Gastroesophageal sphincter (tissue), 4 donors: ENCODE results near the gene BTRC. TPM values are rescaled to one million over a fixed set of nuclear protein-coding genes. Genes with fewer than 3 reads are reported as not detected.

Experiments
- ATAC-seq: fragments of 150-250 bp; one replicate; pipeline ENCODE4 v1.9.1; 2016; ENCODE audit warnings: mild to moderate bottlenecking, moderate library complexity
- H3K27ac ChIP-seq, 4 donors: fragments of 200-600 bp; sonication (generic) in 3 of 4; 1 replicate in 3 of 4; 2 replicates in 1 of 4; pipeline ENCODE4 v1.5.1; 2016 to 2019
- H3K27me3 ChIP-seq: fragments of 200-600 bp; sonication (generic); one replicate; pipeline ENCODE4 v1.5.1; 2019
- H3K36me3 ChIP-seq, 2 donors: fragments of 200-600 bp; sonication (generic); one replicate each; pipeline ENCODE4 v1.5.1; 2019; ENCODE audit warnings: control low read depth in 1 of 2
- H3K4me1 ChIP-seq, 3 donors: fragments of 200-600 bp; sonication (generic); 1 replicate in 2 of 3; 2 replicates in 1 of 3; pipeline ENCODE4 v1.5.1; 2016 to 2019; ENCODE audit warnings: control low read depth in 2 of 3
- H3K4me3 ChIP-seq, 2 donors: fragments of 200-600 bp; sonication (generic); one replicate each; pipeline ENCODE4 v1.5.1; 2019; ENCODE audit warnings: mild to moderate bottlenecking in 1 of 2, moderate library complexity in 1 of 2
- H3K9me3 ChIP-seq, 3 donors: fragments of 200-600 bp; sonication (generic); one replicate each; pipeline ENCODE4 v1.5.1; 2017 to 2019; ENCODE audit warnings: control low read depth in 2 of 3
- EP300 ChIP-seq: sonication (generic); formaldehyde crosslinking; IDR thresholded peaks from one replicate; pipeline ENCODE4 v1.6.1; 2017; ENCODE audit warnings: antibody characterized with exemption, mild to moderate bottlenecking
- POLR2A ChIP-seq, 2 donors: fragments of 450-650 bp; IDR thresholded peaks; one replicate each; pipeline ENCODE4 v1.6.1; 2017; ENCODE audit warnings: antibody characterized with exemption in 2 of 2, mild to moderate bottlenecking in 2 of 2, moderate library complexity in 1 of 2
- POLR2AphosphoS5 ChIP-seq: sonication (generic); formaldehyde crosslinking; IDR thresholded peaks from one replicate; pipeline ENCODE4 v1.6.1; 2017; ENCODE audit warnings: antibody characterized with exemption
- WGBS, 2 donors: methylation state at CpG; one replicate each; pipeline ENCODE4 v1.1.5; 2018; ENCODE audit warnings: low coverage in 1 of 2; 5-methylcytosine and 5-hydroxymethylcytosine counted together
- total RNA-seq, 4 donors: library from RNA; depleted of rRNA; stranded (reverse); fragments of >200 nt; gene quantifications; one replicate each; pipeline ENCODE4 v1.1.0, GENCODE V29; 2016
- TF ChIP-seq, protein P1 (sequence below), 4 experiments: fragments of 200-600 bp in 2 of 4; fragments of 450-650 bp in 2 of 4; sonication (generic) in 1 of 4; IDR thresholded peaks; one replicate each; pipeline ENCODE4 v1.5.1; 2017 to 2019; ENCODE audit warnings: antibody characterized with exemption in 4 of 4, mild to moderate bottlenecking in 2 of 4, moderate library complexity in 2 of 4

Gene BTRC
- total RNA-seq, 4 donors from 2014 or later, result 9.0 to 15.6 (median 14.1) TPM

DNA sequence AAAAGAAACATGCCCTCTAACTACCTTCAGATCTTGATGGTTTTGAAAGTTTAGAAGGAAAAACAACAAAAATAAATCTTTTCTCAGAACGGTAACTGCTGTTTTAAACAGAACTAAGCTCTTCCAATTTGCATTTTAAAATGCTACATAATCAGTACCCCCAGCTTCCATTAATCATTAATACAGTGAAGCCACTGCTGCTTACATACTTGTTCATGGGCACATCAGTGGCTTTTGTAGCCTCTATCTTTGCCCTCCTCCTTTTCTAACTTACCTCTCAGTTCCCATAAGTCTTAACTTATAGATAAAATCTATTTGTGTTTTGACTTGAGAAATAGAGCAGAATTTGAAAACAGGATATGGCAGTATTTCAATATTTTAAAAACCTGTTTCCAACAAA is 125.0 kb downstream of the BTRC start:
- Histone ChIP-seq H3K9me3 (no peaks in the 10 kb centered on the region), H3K27ac (no peak overlapping the region), H3K4me1 (no peaks in the 10 kb centered on the region), H3K36me3 (peaks cover 3 to 27% of the 10 kb centered on the region in 2 donors), H3K4me3 (no peak overlapping the region), H3K27me3 (no peaks in the 10 kb centered on the region)
- 40 to 43% methylated on average over 1 of the region's 1 CpG for WGBS, 2 donors
- no peak for ATAC-seq
- TF ChIP-seq POLR2A (IDR thresholded peaks at IDR 0.05) (no peak), POLR2AphosphoS5 (no peak), EP300 (no peak)
- TF ChIP-seq, protein P1, sequence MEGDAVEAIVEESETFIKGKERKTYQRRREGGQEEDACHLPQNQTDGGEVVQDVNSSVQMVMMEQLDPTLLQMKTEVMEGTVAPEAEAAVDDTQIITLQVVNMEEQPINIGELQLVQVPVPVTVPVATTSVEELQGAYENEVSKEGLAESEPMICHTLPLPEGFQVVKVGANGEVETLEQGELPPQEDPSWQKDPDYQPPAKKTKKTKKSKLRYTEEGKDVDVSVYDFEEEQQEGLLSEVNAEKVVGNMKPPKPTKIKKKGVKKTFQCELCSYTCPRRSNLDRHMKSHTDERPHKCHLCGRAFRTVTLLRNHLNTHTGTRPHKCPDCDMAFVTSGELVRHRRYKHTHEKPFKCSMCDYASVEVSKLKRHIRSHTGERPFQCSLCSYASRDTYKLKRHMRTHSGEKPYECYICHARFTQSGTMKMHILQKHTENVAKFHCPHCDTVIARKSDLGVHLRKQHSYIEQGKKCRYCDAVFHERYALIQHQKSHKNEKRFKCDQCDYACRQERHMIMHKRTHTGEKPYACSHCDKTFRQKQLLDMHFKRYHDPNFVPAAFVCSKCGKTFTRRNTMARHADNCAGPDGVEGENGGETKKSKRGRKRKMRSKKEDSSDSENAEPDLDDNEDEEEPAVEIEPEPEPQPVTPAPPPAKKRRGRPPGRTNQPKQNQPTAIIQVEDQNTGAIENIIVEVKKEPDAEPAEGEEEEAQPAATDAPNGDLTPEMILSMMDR (IDR thresholded peaks at IDR 0.05), result no peak

DNA sequence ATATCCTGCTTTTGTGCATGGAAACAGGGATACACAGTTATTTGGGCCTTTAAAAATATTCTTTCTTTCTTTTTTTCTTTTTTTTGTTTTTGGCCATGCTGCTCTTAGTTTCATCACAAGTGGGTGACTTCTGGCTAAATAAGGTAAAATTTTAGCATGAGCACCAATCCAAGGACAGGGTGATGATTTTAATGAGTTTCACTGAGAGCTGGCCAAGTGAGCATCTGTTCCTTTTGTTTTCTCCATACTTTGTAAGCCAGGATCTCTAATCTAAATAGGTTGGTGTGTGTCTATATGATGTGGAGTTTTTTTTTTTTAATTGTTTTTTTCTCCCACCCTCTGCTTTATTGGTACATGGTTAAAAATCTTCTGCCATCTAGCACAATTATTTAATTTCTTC is 127.3 kb downstream of the BTRC start:
- Histone ChIP-seq H3K4me3 (no peak overlapping the region), H3K36me3 (peaks cover 3 to 27% of the 10 kb centered on the region in 2 donors), H3K27me3 (no peaks in the 10 kb centered on the region), H3K27ac (no peak overlapping the region), H3K9me3 (no peaks in the 10 kb centered on the region), H3K4me1 (no peaks in the 10 kb centered on the region)
- no peak for TF ChIP-seq POLR2A (IDR thresholded peaks at IDR 0.05)
- TF ChIP-seq, protein P1 (IDR thresholded peaks at IDR 0.05), result no peak
- TF ChIP-seq EP300, result no peak
- TF ChIP-seq POLR2AphosphoS5, result no peak
- ATAC-seq, result no peak

DNA sequence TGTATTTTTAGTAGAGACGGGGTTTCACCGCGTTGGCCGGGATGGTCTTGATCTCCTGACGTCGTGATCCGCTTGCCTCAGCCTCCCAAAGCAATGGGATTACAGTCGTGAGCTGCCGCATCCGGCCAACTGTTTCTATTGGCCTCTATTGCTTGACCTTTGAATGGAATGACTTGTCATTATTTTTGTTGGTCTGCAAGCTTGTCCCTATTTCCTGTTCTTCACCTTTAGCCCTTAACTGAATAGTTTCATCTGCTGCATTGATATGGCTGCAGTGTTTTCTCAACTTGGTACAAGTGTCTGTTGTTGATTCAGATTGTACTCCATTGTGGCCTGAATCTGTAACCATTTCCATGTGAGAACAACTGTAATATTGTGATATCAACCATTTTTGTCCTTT is 128.6 kb downstream of the BTRC start:
- Histone ChIP-seq H3K4me1 (no peaks in the 10 kb centered on the region), H3K9me3 (no peaks in the 10 kb centered on the region), H3K27me3 (no peaks in the 10 kb centered on the region), H3K27ac (no peak overlapping the region), H3K4me3 (no peak overlapping the region), H3K36me3 (peaks cover 3 to 24% of the 10 kb centered on the region in 2 donors)
- TF ChIP-seq EP300, result no peak
- TF ChIP-seq POLR2AphosphoS5, result no peak
- no peak for TF ChIP-seq POLR2A (IDR thresholded peaks at IDR 0.05)
- ATAC-seq, result no peak
- 86 to 100% methylated on average over 4 to 9 of the region's 10 CpGs for WGBS, 2 donors

DNA sequence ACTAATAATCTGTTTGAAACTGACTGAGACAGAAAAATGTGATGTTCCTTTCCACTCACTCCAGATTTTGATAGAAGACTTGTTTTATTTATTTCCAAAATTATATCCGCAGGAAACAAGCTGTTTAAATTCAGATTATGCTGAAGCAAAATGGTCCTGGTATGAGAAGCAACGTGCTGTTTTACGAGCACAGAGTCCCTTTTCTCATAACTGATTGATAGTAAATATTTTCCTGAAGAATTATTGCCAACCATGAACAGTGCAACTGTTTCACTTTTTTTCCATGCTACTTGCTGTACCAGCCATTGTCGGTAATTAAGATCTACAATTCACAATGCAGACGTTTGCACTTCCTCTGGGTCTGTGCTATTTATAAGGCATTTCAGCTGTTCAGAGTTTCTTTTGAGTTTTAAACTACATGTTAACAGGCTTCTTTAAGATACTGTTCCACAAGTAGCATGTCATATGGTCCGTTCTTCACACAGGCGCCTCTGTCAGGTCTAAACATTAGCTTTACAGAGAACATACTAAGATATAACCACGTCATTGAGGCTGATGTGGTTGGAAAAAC is 130.3 kb downstream of the BTRC start:
- H3K9me3 ChIP-seq, result no peaks in the 10 kb centered on the region
- 81 to 90% methylated on average over 8 of the region's 8 CpGs for WGBS, 2 donors
- TF ChIP-seq, protein P1 (IDR thresholded peaks at IDR 0.05), result no peak
- TF ChIP-seq EP300, result no peak
- no peak for TF ChIP-seq POLR2AphosphoS5
- no peak for TF ChIP-seq POLR2A (IDR thresholded peaks at IDR 0.05)
- H3K27ac ChIP-seq, result no peak overlapping the region
- no peak overlapping the region for H3K4me3 ChIP-seq
- ATAC-seq, result no peak
- H3K36me3 ChIP-seq, result peaks cover 3 to 20% of the 10 kb centered on the region in 2 donors
- H3K4me1 ChIP-seq, result no peaks in the 10 kb centered on the region
- H3K27me3 ChIP-seq, result no peaks in the 10 kb centered on the region

DNA sequence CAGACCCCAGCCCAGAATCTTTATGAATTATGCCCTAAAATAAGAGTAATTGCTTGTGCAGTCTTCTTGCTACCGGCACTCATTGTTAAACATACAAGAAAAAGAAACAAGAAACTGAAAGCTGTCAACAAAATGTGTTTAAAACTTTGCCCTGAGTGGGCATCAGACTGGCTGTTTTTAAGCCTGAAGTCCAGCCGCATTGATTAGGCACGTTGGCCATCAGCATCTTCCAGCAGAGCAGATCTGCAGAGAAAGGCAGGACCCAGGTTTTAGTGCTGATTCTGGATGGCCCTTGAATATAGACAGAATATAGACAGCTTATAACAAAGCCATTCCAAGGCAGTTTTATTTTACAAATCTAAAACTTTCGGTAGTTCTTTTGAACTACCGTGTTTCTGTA is 131.2 kb downstream of the BTRC start:
- no peak for ATAC-seq
- H3K27ac ChIP-seq, result no peak overlapping the region
- WGBS, 2 donors, result 95% methylated on average over 4 to 5 of the region's 5 CpGs
- TF ChIP-seq POLR2A (IDR thresholded peaks at IDR 0.05) (no peak), EP300 (no peak), POLR2AphosphoS5 (no peak)
- TF ChIP-seq, protein P1 (IDR thresholded peaks at IDR 0.05), result no peak
- H3K9me3 ChIP-seq, result no peaks in the 10 kb centered on the region
- H3K4me1 ChIP-seq, result no peaks in the 10 kb centered on the region
- peaks cover 1 to 11% of the 10 kb centered on the region in 2 donors for H3K36me3 ChIP-seq
- no peaks in the 10 kb centered on the region for H3K27me3 ChIP-seq
- H3K4me3 ChIP-seq, result no peak overlapping the region
